Epidermal melanocyte (primary cell): ENCODE data around the gene TMEM117.
"Not testable (repeated sequence)": the region's sequence is repeated elsewhere in the genome, so short reads cannot be mapped to it uniquely, and the experiment has no call there.

Experiments used
- DNase-seq: peaks from one replicate; pipeline ENCODE4 v3.0.0; 2011; ENCODE audit warnings: low spot score; ENCODE audit not compliant: insufficient read length

The TMEM117 gene

DNA sequence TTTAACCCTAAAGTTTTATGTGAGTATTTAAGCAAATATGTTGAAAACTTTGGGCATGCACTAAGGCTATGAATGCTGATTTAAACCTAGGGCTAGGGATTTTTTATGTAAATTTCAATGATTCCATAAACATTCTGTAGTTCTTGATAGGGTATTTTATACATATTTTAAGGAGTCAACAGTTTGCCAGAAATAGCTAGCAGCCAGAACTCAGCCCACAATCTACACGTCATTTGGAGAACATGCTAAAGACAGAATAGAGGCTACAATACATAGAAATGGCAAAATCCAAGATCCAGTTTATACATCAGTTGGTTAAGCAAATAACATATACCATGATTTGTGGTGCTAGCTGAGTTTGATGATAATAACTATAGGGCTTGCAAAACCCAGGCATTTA lies 184.7 kb downstream of the TMEM117 start:
- DNase-seq = no peak

DNA sequence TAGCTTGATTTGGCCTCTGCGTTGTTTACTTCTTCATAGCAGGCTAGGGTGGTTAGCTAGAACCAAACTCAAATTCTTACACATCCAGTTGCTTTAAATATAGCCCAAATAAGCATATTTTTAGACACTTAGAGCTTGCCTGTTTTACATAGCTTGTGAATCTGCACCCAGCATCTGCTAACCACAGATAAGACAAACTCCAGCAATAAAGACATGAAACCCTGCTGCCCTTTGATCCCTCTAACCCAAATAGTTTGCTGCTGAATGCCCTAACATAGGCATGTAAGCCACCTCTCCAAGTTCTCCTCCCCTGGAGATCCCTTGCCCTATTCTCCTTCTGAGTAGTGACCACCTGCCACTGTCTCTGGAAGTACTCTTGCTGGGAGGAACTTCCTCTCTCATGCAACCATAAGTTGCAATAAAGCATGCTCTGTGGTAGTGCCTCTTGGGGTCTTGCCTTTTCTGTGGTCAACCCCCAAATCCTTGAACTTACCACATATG lies 185.6 kb downstream of the TMEM117 start:
- no peak for DNase-seq

DNA sequence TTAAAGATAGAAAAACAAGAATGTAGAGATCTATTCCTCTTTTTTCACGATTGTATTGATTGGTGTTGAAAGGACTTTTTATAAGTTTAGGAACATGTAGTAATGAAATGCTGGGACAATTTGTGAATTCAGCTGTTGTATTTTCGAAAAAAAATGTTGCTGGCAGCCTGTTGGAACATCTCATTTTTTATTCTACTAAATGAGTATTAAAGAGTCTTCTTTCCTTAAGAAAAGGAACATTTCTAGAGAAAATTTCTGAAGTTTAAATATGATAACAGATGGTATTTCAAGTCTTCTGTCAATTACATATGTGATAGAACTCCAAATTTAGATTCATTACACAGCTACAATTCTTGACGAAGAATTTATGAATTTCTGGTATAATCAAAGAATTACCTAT lies 189.6 kb downstream of the TMEM117 start:
- no peak for DNase-seq

DNA sequence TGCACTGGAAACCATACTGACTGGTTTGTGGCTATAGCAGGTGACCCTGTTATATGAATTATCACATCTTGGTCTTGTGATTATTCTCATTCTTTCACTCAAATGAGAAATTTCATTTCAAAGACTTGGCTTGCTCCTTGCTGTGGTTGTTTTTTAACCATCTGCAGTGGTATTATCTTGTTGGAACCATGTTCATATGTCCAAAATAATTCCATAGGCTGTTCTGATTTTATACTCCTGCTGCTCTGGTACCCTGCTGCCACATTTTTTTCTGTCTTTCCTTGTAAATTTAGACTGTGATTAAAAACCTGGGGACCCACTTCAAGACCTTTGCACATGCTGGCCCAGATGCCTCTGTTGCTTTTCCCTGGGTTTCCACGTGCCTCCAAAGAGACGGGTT lies 190.2 kb downstream of the TMEM117 start:
- no peak for DNase-seq

GRCh38 chr12:44026926-44027325 lies 191.0 kb downstream of the TMEM117 start:
- DNase-seq = not testable (repeated sequence)

DNA sequence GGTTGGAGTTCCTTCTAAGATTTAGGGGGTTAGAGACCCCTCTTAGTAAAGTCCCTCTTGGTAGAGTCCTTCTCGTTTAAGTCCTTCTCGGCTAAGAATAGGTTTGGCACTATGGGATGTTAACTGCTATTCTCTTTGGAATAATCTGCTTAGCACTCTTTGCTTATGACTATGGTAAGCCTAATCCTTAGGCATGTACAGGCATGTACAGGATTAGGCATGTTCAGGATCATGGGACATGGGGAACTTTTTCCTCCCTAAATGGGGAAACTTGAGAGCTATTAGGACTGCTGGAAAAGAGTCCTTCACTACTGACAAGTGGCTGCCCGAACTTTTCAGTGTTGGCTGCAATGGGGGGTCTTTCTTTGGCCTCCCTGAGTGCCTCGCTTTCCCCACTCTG lies 193.3 kb downstream of the TMEM117 start:
- DNase-seq = no peak

- no peak for DNase-seq
These were observed 195.7 kb downstream of the TMEM117 start for GRCh38 chr12:44031472-44032185.

- no peak for DNase-seq
These were observed 199.0 kb downstream of the TMEM117 start for GRCh38 chr12:44034906-44035305.

GRCh38 chr12:44036875-44037443 lies 201.1 kb downstream of the TMEM117 start:
- DNase-seq = no peak

DNA sequence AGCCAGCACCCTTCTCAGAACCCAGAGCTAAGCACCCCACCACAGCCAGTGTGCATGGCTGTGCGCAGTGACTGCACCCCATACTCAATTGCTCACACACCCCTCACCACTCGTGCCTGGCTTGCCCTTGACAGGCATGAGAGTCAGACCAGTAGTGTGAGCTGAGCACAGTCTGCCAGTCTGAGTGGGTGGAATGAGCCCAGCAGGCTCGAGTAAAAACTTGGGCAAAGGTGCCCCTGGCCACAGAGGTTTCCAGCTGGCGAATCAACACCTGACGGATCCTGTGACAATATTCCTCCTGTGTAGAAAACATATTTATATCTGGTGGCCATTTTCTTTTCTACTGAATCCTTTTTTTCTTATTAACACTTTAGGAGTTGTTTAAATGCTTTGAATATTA lies 202.5 kb downstream of the TMEM117 start:
- DNase-seq = no peak

DNA sequence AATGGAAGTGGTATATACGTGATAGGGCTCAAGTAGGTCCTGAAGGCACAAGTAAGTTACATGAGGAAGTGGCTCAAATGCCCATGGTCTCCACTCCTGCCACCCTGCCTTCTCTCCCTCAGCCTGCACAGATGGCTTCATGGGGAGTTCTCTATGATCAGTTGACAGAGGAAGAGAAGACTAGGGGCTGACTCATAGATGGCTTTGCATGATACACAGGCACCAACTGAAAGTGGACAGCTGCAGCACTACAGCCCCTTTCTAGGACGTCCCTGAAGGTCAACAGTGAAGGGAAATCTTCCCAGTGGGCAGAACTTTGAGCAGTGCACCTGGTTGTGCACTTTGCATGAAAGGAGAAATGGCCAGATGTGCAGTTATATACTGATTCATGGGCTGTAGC lies 208.6 kb downstream of the TMEM117 start:
- DNase-seq = not testable (repeated sequence)

DNA sequence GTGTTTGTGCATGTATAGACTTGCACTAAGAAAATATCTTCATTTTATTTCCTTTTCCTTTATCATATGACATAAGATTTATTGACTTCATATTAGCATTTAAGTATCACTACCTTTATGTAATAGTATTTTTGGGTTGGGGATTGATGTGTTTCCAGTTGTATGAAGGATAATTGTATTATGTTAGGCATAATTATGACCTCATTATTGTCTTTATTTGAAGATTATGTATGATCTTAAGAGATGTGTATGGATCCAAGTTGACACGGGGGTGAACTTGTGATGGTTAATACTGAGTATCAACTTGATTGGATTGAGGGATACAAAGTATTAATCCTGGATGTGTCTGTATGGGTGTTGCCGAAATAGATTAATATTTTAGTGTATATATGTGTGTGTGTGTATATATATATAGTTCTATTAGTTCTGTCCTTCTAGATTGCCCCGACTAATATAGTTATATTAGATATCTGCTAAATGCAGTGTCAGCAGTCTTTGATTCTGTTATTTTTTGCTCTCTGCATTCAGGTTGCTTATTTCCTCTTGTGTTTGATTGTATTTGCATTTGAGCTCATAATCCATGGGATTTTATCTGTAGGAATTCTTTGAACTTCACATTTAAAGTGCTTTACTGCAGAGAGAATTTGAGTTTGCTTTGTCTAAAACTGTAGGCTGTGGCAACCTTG lies 211.0 kb downstream of the TMEM117 start:
- no peak for DNase-seq

- DNase-seq = no peak
These were observed 216.7 kb downstream of the TMEM117 start for GRCh38 chr12:44052554-44052953.

GRCh38 chr12:44053549-44054127 lies 217.8 kb downstream of the TMEM117 start:
- DNase-seq = no peak

GRCh38 chr12:44054281-44054680 lies 218.4 kb downstream of the TMEM117 start:
- DNase-seq = no peak

DNA sequence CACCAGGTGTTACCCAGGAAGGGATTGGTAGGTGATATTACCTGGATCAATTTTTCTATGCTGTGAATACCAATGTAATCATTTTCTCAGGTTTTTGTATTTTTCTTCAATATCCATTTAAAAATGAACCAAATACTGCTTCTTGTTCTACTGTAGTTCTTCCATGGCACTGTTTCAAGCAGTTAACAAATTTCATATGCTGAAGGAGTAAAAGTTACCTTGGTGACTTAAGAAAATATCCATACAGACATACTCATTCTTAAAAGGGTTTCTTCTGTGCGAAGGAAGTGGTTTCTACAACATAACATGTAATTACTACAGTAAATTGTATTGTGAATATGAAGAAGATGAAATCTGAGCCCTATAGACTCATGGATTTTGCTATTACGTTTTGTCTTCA lies 222.5 kb downstream of the TMEM117 start:
- DNase-seq = no peak

- no peak for DNase-seq
These were observed 223.6 kb downstream of the TMEM117 start for GRCh38 chr12:44059476-44059875.

GRCh38 chr12:44063671-44064070 lies 227.8 kb downstream of the TMEM117 start:
- no peak for DNase-seq

DNA sequence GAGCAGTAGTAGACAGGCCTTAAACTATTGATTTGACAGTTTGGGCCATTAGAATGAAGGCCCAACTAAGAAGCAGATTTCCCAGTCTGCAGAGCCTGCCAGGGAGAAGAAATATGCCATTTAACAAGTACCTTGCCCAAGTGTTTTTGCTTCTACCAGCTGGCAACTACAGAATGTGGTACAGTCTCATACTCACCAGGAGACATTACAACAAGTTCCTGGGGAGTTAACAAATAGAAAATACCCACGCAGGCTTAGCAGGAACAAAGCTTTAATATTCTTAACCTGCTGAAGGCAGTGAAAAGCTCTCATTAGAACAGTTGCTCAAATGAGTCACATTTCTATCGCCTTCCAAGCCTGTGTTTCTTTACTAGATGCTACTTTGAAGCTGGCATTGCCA lies 241.0 kb downstream of the TMEM117 start:
- DNase-seq = no peak

GRCh38 chr12:44077294-44077693 lies 241.4 kb downstream of the TMEM117 start:
- DNase-seq = no peak

DNA sequence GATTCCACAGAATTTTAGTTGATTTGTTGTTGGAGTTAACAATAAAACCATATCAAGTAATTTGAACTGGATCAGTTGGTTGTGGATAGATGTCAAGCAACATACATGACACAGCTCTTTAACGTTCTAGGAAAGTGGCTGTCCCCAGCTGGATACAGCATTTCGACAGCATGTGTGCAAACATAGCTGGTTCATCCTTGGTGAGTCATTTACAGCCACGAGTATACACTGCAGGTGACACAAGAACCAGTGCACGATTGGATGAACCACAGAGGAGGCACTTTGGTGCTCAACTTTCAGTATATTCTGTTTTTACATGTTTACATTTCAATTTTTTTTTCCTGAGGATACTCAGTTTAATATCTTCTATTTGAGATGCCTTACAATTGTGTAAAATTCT lies 242.4 kb downstream of the TMEM117 start:
- no peak for DNase-seq

- no peak for DNase-seq
These were observed 252.8 kb downstream of the TMEM117 start for GRCh38 chr12:44088647-44089046.
